Activated gamma-delta T cell treated with anti-CD3 and anti-CD28 coated beads, Interleukin-2, amount 50 U/mL, for 16 hours (primary cell): Measurements from ENCODE around the gene IL22.

Source experiments
- DNase-seq: peaks from one replicate; pipeline ENCODE4 v3.0.0-alpha.2; 2020; ENCODE audit warnings: low read depth

The IL22 gene

GRCh38 chr12:68264158-68264855 lies 10.9 kb upstream of the IL22 start:
- no peak for DNase-seq

GRCh38 chr12:68263366-68263765 lies 10.0 kb upstream of the IL22 start:
- no peak for DNase-seq

- DNase-seq: no peak
Observed at GRCh38 chr12:68261896-68262295, 8.5 kb upstream of the IL22 start.

GRCh38 chr12:68260153-68260552 lies 6.7 kb upstream of the IL22 start:
- no peak for DNase-seq

GRCh38 chr12:68259318-68259940 lies 6.0 kb upstream of the IL22 start:
- DNase-seq: peak; percentile 5

GRCh38 chr12:68252077-68252476 lies 1.3 kb downstream of the IL22 start:
- DNase-seq: no peak

GRCh38 chr12:68250454-68250853 lies 3.0 kb downstream of the IL22 start:
- DNase-seq: no peak

GRCh38 chr12:68247785-68248184 lies 5.6 kb downstream of the IL22 start:
- DNase-seq: no peak

GRCh38 chr12:68246350-68246749 lies 7.1 kb downstream of the IL22 start:
- no peak for DNase-seq

- no peak for DNase-seq
Observed at GRCh38 chr12:68245180-68246021, 8.0 kb downstream of the IL22 start.

- no peak for DNase-seq
Observed at GRCh38 chr12:68242777-68243176, 10.6 kb downstream of the IL22 start.

- peak; percentile 18 for DNase-seq
Observed at GRCh38 chr12:68240975-68241374, 12.4 kb downstream of the IL22 start.

GRCh38 chr12:68240079-68240478 lies 13.3 kb downstream of the IL22 start:
- no peak for DNase-seq

- DNase-seq: no peak
Observed at GRCh38 chr12:68239309-68239982, 14.0 kb downstream of the IL22 start.

- no peak for DNase-seq
Observed at GRCh38 chr12:68237619-68238018, 15.8 kb downstream of the IL22 start.

GRCh38 chr12:68237078-68237477 lies 16.3 kb downstream of the IL22 start:
- DNase-seq: no peak

GRCh38 chr12:68236421-68237059 lies 16.9 kb downstream of the IL22 start:
- no peak for DNase-seq

GRCh38 chr12:68235576-68235975 lies 17.8 kb downstream of the IL22 start:
- no peak for DNase-seq

GRCh38 chr12:68234140-68234539 lies 19.3 kb downstream of the IL22 start:
- DNase-seq: no peak

GRCh38 chr12:68233498-68233897 lies 19.9 kb downstream of the IL22 start:
- no peak for DNase-seq

- no peak for DNase-seq
Observed at GRCh38 chr12:68231691-68232090, 21.7 kb downstream of the IL22 start.

GRCh38 chr12:68231229-68231628 lies 22.2 kb downstream of the IL22 start:
- no peak for DNase-seq
